ENCODE data around the gene TMBIM4.

TMBIM4 gene

DNA sequence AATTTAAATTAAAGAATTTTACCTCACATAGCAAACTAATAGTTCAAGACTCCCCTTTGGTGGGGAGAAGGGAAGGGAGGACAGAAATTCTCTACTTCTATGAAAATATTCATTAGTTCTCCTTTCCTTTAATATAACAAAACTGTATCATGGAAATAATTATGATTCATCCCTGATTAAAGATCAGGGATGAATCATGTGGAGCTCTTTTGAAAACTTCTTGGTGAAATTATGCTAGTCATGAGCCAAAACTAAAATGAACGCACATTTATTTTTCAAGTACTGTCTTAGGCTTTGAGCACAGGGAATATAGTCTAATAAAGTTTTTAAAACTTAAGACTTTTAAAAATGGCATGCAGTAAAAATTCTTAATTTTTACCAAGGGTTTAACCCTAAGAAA, 17.1 kb downstream of the TMBIM4 start:
- H3K36me3 ChIP-seq (ENCODE audit: control insufficient read depth in 2 of 2, insufficient read depth in 1 of 2, low read length in 2 of 2) = peaks cover 0 to 2% of the 10 kb centered on the region in 2 experiments; a peak in 1 of 3 replicates
- CTCF ChIA-PET = interaction anchor here (0.6 kb wide), 1 partner anchor 16 kb away, joined by 3 read pairs; no protein-coding TSS in a partner anchor
- no peak overlapping the region for H3K4me3 ChIP-seq (ENCODE audit: low read depth, low read length)
- TF ChIP-seq ZNF548 (tag by site-specific recombination; IDR thresholded peaks at IDR 0.05) = no peak
- no peak for TF ChIP-seq SP3 (tag by site-specific recombination; IDR thresholded peaks at IDR 0.05)
- TF ChIP-seq ZNF16 (tag by site-specific recombination; IDR thresholded peaks at IDR 0.05; ENCODE audit: low read depth) = no peak
- TF ChIP-seq KLF9 (tag by site-specific recombination; IDR thresholded peaks at IDR 0.05; ENCODE audit: low read depth) = no peak
- no peak for TF ChIP-seq ELK4 (IDR thresholded peaks at IDR 0.05; ENCODE audit: borderline replicate concordance, low read depth, low read length)
- no peak for TF ChIP-seq ZSCAN30 (tag by site-specific recombination; IDR thresholded peaks at IDR 0.05)
- no peak for TF ChIP-seq KLF16 (tag by site-specific recombination; IDR thresholded peaks at IDR 0.05)
- no peak for TF ChIP-seq ZNF664 (tag by site-specific recombination; IDR thresholded peaks at IDR 0.05)
- TF ChIP-seq HOXD13 (CRISPR knock-in tag; IDR thresholded peaks at IDR 0.05; ENCODE audit: borderline replicate concordance) = no peak
- no peak for TF ChIP-seq ZNF48 (tag by site-specific recombination; IDR thresholded peaks at IDR 0.05)
- TF ChIP-seq, protein P1, sequence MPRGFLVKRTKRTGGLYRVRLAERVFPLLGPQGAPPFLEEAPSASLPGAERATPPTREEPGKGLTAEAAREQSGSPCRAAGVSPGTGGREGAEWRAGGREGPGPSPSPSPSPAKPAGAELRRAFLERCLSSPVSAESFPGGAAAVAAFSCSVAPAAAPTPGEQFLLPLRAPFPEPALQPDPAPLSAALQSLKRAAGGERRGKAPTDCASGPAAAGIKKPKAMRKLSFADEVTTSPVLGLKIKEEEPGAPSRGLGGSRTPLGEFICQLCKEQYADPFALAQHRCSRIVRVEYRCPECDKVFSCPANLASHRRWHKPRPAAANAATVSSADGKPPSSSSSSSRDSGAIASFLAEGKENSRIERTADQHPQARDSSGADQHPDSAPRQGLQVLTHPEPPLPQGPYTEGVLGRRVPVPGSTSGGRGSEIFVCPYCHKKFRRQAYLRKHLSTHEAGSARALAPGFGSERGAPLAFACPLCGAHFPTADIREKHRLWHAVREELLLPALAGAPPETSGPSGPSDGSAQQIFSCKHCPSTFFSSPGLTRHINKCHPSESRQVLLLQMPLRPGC (tag by site-specific recombination; IDR thresholded peaks at IDR 0.05) = no peak
- H3K9me3 ChIP-seq (ENCODE audit: control insufficient read depth, insufficient read depth, low read depth, low read length) = no peaks in the 10 kb centered on the region
- H3K4me1 ChIP-seq (ENCODE audit: control insufficient read depth, insufficient read depth, low read length) = no peaks in the 10 kb centered on the region
- no peak overlapping the region for H3K27ac ChIP-seq (ENCODE audit: extremely low read depth, low read depth, low read length)
- POLR2A ChIA-PET = no interaction called here

DNA sequence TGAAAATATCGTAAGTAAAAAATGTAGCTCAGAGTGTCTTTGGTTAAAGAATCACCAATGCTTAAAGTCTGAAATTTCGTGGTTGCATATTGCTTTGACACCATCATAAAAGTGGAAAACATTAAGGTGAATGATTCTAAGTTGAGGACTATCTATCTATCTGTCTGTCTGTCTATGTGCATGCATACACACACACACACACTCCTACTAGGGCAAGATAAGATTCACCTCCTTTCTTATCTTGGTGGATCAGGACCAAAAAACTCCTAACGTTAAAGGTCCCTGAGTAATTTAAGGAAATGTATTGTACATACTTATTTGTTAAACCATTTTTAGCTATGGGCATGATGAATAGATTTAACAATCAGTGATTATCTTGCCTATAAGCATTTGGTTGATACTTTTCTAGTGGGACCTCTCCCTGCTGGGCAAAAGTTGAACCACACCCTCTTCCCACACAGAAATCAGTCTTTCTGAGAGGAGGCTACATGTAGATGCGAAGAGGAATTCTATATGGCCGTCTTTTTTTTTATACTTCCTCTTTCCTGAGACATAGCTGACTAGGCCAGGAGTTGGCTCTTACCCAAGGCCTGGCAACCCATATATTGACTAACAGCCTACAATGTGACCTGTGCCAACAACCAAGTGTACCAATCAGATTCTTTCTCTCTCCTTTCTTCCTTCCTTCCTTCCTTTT, 19.9 kb downstream of the TMBIM4 start:
- POLR2A ChIA-PET = no interaction called here
- no peaks in the 10 kb centered on the region for H3K9me3 ChIP-seq (ENCODE audit: control insufficient read depth, insufficient read depth, low read depth, low read length)
- CTCF ChIA-PET = interaction anchor here (0.6 kb wide), 1 partner anchor 16 kb away, joined by 5 read pairs; no protein-coding TSS in a partner anchor
- H3K4me3 ChIP-seq (ENCODE audit: low read depth, low read length) = no peak overlapping the region
- H3K36me3 ChIP-seq (ENCODE audit: control insufficient read depth in 2 of 2, insufficient read depth in 1 of 2, low read length in 2 of 2) = peaks cover 0 to 2% of the 10 kb centered on the region in 2 experiments; a peak in 2 of 3 replicates
- H3K4me1 ChIP-seq (ENCODE audit: control insufficient read depth, insufficient read depth, low read length) = no peaks in the 10 kb centered on the region
- no peak overlapping the region for H3K27ac ChIP-seq (ENCODE audit: extremely low read depth, low read depth, low read length)
- no peak for TF ChIP-seq ZNF747 (tag by site-specific recombination; IDR thresholded peaks at IDR 0.05)
- no peak for TF ChIP-seq ZNF521 (tag by site-specific recombination; IDR thresholded peaks at IDR 0.05)
- TF ChIP-seq ZBTB8A (tag by site-specific recombination; IDR thresholded peaks at IDR 0.05) = no peak
- no peak for TF ChIP-seq KLF1 (tag by site-specific recombination; IDR thresholded peaks at IDR 0.05)
- no peak for TF ChIP-seq MEIS1 (CRISPR knock-in tag; IDR thresholded peaks at IDR 0.05; ENCODE audit: borderline replicate concordance)
- TF ChIP-seq GLI2 (tag by site-specific recombination; IDR thresholded peaks at IDR 0.05; ENCODE audit: borderline replicate concordance, low read depth) = no peak
- TF ChIP-seq ZNF621 (tag by site-specific recombination; IDR thresholded peaks at IDR 0.05) = no peak
- no peak for TF ChIP-seq REST (tag by site-specific recombination; IDR thresholded peaks at IDR 0.05)
- TF ChIP-seq YY1 (tag by site-specific recombination; IDR thresholded peaks at IDR 0.05) = no peak
- no peak for TF ChIP-seq ZNF792 (tag by site-specific recombination; IDR thresholded peaks at IDR 0.05)
- no peak for TF ChIP-seq ZNF394 (tag by site-specific recombination; IDR thresholded peaks at IDR 0.05; ENCODE audit: borderline replicate concordance)
- no peak for TF ChIP-seq ZNF707 (tag by site-specific recombination; IDR thresholded peaks at IDR 0.05)
